T-helper 22 cell (primary cell): ENCODE data around the gene KRTAP10-8.
"Not testable (repeated sequence)": the region's sequence is repeated elsewhere in the genome, so short reads cannot be mapped to it uniquely, and the experiment has no call there.

Experiments
- DNase-seq: peaks from one replicate; pipeline ENCODE4 v3.0.0-alpha.2; 2020; ENCODE audit warnings: low read depth

Gene KRTAP10-8

GRCh38 chr21:44579056-44579832 is 32.6 kb upstream of the KRTAP10-8 start:
- no peak for DNase-seq

GRCh38 chr21:44579833-44580144 is 32.1 kb upstream of the KRTAP10-8 start:
- DNase-seq = no peak

GRCh38 chr21:44580231-44580821 is 31.6 kb upstream of the KRTAP10-8 start, which contains the start of gene KRTAP10-5:
Gene KRTAP10-5 (minus strand): TSS chr21:44580604. CDS start chr21:44580578, 26 bp downstream.
- DNase-seq = not testable (repeated sequence)

GRCh38 chr21:44581158-44581557 is 30.7 kb upstream of the KRTAP10-8 start:
- no peak for DNase-seq

GRCh38 chr21:44582055-44582454 is 29.8 kb upstream of the KRTAP10-8 start:
- DNase-seq = no peak

GRCh38 chr21:44583089-44583799 is 28.6 kb upstream of the KRTAP10-8 start:
- DNase-seq = no peak

GRCh38 chr21:44583800-44584147 is 28.1 kb upstream of the KRTAP10-8 start:
- no peak for DNase-seq

- DNase-seq = no peak
These were observed 26.0 kb upstream of the KRTAP10-8 start for GRCh38 chr21:44585892-44586291.

GRCh38 chr21:44589094-44589493 is 22.8 kb upstream of the KRTAP10-8 start:
- no peak for DNase-seq

- DNase-seq = no peak
These were observed 22.1 kb upstream of the KRTAP10-8 start for GRCh38 chr21:44589586-44590305.

- DNase-seq = no peak
These were observed 21.6 kb upstream of the KRTAP10-8 start for GRCh38 chr21:44590311-44590721.

- DNase-seq = not testable (repeated sequence)
These were observed 20.7 kb upstream of the KRTAP10-8 start for GRCh38 chr21:44590897-44591800.

- DNase-seq = not testable (repeated sequence)
These were observed 20.1 kb upstream of the KRTAP10-8 start for GRCh38 chr21:44591801-44592130.

- no peak for DNase-seq
These were observed 19.2 kb upstream of the KRTAP10-8 start, which contains the start of gene KRTAP10-6 for GRCh38 chr21:44592446-44593311. Gene KRTAP10-6 (minus strand): TSS chr21:44592505. CDS start chr21:44592484, 21 bp downstream.

- DNase-seq = no peak
These were observed 18.1 kb upstream of the KRTAP10-8 start for GRCh38 chr21:44593598-44594405.

- no peak for DNase-seq
These were observed 17.4 kb upstream of the KRTAP10-8 start for GRCh38 chr21:44594406-44594916.

GRCh38 chr21:44595524-44595923 is 16.4 kb upstream of the KRTAP10-8 start:
- no peak for DNase-seq

- DNase-seq = no peak
These were observed 15.7 kb upstream of the KRTAP10-8 start for GRCh38 chr21:44596068-44596725.

- no peak for DNase-seq
These were observed 13.8 kb upstream of the KRTAP10-8 start for GRCh38 chr21:44598061-44598460.
